AG08396 (cell line): ENCODE measurements around the gene DLST.
"Not testable (repeated sequence)": the region's sequence is repeated elsewhere in the genome, so short reads cannot be mapped to it uniquely, and the experiment has no call there.

Experiments used
- DNase-seq: peaks from one replicate; pipeline ENCODE4 v3.0.0; 2012; ENCODE audit warnings: low spot score, mixed read lengths

DLST gene

GRCh38 chr14:74917646-74918081 is 35.9 kb downstream of the DLST start:
- DNase-seq = no peak

- DNase-seq = no peak
Measured at GRCh38 chr14:74918380-74918779, 36.7 kb downstream of the DLST start.

- peak; percentile 55 for DNase-seq
Measured at GRCh38 chr14:74919421-74920165, 37.9 kb downstream of the DLST start.

- DNase-seq = no peak
Measured at GRCh38 chr14:74920281-74920680, 38.6 kb downstream of the DLST start.

- no peak for DNase-seq
Measured at GRCh38 chr14:74921053-74921620, 39.4 kb downstream of the DLST start.

- no peak for DNase-seq
Measured at GRCh38 chr14:74921987-74922751, 40.5 kb downstream of the DLST start.

- DNase-seq = peak; percentile 97
Measured at GRCh38 chr14:74922752-74923401, 41.2 kb downstream of the DLST start, which contains the start of gene RPS6KL1. Gene RPS6KL1, minus strand, starts transcription at chr14:74923260. Its CDS starts 1,719 bp downstream, at chr14:74921541.

- DNase-seq = no peak
Measured at GRCh38 chr14:74924061-74924460, 42.3 kb downstream of the DLST start.

- no peak for DNase-seq
Measured at GRCh38 chr14:74927225-74927624, 45.5 kb downstream of the DLST start.

GRCh38 chr14:74929242-74929641 is 47.5 kb downstream of the DLST start:
- no peak for DNase-seq

GRCh38 chr14:74931744-74932143 is 50.0 kb downstream of the DLST start:
- not testable (repeated sequence) for DNase-seq

- no peak for DNase-seq
Measured at GRCh38 chr14:74932401-74932901, 50.7 kb downstream of the DLST start.

- DNase-seq = not testable (repeated sequence)
Measured at GRCh38 chr14:74932936-74933335, 51.2 kb downstream of the DLST start.

- no peak for DNase-seq
Measured at GRCh38 chr14:74934041-74934440, 52.3 kb downstream of the DLST start.

GRCh38 chr14:74934476-74935359 is 53.0 kb downstream of the DLST start:
- DNase-seq = no peak

- no peak for DNase-seq
Measured at GRCh38 chr14:74935360-74935680, 53.6 kb downstream of the DLST start.

- no peak for DNase-seq
Measured at GRCh38 chr14:74936151-74936550, 54.4 kb downstream of the DLST start.

GRCh38 chr14:74936731-74937130 is 55.0 kb downstream of the DLST start:
- DNase-seq = no peak

- no peak for DNase-seq
Measured at GRCh38 chr14:74937171-74937570, 55.5 kb downstream of the DLST start.

- no peak for DNase-seq
Measured at GRCh38 chr14:74938531-74939495, 57.1 kb downstream of the DLST start.
